ENCODE results near the gene PKD2L2.
"Not testable (repeated sequence)": the region's sequence is repeated elsewhere in the genome, so short reads cannot be mapped to it uniquely, and the experiment has no call there.

PKD2L2 gene

DNA sequence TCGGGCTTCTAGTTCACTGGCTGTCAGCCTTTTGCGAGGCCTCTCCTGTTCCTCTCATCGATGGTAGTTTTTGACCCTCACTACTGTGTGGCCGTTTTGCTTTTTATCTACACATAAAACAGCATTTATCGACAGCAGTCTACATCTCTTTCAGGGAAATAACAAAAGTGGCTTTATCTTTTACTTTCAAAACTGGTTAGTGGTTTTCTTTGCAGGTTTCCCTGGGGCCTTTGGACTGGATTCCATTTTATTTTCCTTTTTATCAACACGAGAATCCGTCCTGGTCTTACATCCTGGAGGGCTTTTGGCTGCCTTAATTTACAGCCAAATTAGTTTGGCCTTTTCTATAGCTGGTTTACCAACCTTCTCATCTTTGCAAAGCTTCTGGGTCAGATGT is 793 bp upstream of the PKD2L2 start:
- no peak for DNase-seq (ENCODE audit: low read depth in 2 of 2)

DNA sequence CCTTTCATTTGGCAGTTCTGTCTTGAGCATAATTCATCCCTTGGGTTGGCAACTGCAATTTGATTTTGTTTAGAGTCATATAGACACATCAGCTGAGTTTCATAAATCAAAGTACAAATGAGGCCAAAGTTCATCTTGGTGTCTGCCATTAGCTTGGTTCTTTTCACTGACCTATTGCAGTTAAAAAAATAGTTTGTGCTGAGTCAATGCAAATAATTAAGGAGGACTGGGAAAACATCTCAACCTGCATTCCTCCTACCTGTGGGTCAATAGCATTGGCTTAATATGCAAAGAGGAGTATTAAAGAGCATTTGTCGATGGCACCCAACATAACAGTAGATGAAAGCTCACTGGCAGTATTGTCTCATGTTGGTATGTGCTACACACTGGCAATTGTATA is 1.6 kb downstream of the PKD2L2 start:
- no peak for DNase-seq (ENCODE audit: low read depth in 2 of 2)

DNA sequence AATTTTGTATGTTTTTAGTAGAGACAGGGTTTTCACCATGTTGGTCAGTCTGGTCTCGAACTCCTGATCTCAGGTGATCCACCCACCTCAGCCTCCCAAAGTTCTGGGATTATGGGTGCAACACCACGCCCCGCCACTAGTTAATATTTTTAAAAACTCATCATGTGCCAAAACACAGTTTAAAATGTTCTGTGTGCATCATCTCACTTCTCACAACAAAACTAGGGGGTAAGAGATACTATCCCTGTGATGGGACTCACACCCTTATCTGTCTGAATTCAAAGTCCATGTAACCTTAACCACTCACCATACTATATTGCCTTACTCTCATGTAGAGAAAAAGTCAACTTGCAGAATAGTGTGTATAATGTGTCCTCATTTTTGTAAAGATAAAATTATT is 2.6 kb downstream of the PKD2L2 start:
- DNase-seq (ENCODE audit: low read depth in 2 of 2) = no peak

DNA sequence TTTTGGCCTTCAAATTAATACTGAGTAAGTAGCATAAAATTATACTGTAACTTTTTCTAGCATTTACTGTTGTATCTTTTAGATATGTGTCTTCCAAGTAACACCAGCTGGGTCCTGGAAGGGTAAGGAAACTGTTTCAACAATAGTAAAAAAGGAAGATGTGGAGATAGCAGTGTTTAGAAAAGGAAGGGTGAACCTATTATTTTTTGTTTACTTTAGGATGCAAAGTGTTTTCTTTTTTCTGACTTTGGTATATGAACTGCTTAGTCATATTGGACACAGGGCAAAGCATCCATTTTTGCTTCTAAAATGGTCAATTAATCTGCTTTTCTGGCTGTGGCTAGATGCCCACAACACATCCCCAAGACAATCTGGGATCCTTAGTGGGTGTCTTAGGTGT is 5.3 kb downstream of the PKD2L2 start:
- no peak for DNase-seq (ENCODE audit: low read depth in 2 of 2)

DNA sequence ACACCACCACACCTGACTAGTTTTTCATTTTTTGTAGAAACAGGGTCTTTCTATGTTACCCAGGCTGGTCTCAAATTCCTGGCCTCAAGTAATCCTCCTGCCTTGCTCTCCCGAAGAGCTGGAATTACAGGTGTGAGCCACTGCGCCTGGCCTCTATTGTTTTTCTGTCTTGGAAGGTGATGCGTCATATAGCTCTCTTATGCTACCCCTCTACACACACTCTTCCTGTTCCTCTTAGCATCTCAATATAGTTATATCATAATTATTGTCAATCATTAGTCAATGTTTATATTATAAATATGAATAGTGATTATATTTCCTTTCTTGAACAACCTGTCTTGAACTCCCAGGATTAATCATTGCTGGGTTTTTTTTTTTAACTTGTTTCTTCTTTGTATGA is 7.3 kb downstream of the PKD2L2 start:
- DNase-seq (ENCODE audit: low read depth in 2 of 2) = no peak

DNA sequence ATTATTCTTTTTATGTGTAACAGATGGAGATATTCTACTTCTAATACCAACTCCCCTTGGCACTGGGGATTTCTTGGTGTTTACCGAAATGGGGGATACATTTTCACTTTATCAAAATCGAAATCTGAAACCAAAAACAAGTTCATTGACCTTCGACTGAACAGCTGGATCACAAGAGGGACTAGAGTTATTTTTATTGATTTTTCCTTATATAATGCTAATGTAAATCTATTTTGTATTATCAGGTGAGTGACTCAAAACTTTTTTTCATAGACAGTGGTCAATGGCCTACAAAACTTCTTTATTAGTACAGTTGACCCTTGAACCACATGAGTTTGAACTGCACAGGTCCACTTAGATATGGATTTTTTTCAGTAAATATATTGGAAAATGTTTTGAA is 10.2 kb downstream of the PKD2L2 start:
- DNase-seq (ENCODE audit: low read depth in 2 of 2) = no peak

DNA sequence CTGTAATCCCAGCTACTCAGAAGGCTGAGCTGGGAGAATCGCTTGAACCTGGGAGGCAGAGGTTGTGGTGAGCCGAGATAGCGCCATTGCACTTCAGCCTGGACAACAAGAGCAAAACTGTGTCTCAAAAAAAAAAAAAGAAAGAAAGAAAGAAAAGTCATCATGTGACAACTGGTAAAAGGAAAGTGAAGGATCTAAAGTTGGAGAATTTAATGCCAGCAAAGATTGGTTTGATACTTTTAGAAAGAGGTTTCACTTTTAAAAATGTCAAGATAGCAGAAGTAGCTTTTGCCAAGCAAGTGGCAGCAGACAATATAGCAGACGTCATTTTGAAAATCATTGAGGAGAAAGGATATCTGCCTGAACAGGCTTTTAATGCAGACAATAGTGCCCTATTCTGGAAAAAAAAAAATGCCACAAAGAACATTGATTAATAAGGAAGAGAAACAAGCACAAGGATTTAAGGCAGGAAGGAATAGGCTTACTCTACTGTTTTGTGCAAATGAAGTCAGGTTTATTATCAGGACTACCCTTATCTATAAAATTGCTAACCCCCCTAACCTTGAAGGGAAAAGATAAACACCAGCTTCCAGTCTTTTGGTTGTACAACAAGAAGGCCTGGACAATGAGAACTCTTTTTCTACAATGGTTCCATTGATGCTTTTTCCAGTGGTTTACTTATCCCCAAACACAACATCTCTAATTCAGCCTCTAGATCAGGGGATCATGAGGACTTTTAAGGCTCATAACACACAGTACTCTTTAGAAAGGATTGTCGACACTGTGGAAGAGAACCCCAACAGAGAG is 12.0 kb downstream of the PKD2L2 start:
- DNase-seq (ENCODE audit: low read depth in 2 of 2) = no peak

DNA sequence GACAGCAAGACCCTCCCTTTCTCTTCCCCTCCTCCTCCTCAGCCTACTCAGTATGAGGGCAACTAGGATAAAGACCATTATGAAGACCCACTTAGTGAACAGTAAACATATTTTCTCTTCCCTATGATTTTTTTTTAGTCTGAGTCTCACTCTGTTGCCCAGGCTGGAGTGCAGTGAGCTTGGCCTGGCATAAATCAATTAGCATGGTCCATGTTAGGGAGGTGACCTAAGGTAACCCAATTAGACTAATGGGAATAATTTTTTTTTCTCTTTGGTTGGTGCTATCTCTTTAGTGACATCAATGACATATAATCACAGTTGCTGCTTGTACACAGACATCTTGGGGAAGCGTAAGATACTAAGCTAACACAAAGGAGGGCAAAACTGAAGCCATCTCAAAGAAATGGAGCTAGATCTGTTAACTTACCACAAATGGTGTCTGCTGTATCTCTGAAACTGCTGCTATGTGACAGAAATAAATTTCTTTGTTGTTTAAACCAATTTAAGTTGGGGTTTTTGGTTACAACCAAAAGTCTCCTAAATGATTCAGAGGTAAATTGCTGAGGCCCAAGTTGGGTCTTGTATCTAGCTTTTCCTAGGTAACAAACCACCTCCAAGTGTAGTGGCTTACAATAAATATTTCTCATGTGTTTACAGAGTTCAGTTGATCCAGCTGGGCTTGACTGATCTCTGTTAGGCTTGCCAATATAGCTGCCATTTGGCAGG is 13.3 kb downstream of the PKD2L2 start:
- DNase-seq (ENCODE audit: low read depth in 2 of 2) = no peak

DNA sequence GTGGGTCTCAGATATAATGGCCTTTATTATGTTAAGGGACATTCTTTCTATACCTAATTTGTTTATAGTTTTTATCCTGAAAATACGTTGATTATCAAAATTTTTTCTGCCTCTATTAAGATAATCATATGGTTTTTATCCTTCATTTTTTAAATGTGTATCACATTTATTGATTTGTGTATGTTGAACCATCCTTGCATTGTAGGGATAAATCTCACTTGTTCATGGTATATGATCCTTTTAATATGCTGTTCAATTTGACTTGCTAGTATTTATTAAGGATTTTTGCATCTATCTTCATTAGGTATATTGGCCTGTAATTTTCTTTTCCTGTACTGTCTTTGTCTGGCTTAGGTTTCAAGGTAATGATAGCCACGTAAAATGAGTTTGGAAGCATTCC is 25.5 kb downstream of the PKD2L2 start:
- no peak for DNase-seq (ENCODE audit: low read depth in 2 of 2)

DNA sequence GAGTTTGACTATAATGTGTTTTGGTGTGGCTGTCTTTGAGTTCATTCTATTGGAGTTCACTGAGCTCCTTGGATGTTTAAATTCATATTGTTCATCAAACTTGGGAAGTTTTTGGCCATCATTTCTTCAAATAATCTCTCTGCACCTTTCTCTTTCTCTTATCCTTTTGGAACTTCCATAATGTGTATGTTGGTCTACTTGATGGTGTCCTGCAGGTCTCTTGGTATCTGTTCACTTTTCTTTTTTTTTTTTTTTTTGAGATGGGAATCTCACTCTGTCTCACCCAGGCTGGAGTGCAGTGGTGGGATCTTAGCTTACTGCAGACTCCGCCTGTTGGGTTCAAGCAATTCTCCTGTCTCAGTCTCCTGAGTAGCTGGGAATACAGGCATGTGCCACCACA is 27.7 kb downstream of the PKD2L2 start:
- no peak for DNase-seq (ENCODE audit: low read depth in 2 of 2)

DNA sequence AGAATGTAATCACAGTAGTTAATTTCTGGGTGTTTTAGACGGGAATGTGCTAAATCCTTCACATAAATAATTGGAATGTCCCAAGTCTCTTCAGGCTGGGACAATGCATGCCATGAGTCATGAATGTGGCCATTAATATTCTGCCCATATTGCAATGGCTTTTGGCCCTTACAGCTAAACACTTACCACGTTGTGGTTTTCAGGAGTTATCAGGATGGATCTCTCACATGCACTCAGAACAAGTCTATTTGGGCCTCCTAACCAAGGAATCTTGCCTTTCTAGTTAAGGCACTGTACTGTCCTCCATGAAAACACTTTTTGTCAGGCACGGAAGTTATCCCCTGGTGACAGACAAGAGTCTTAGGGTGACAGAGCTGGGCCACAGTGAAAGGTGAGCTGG is 32.7 kb downstream of the PKD2L2 start:
- DNase-seq (ENCODE audit: low read depth in 2 of 2) = no peak

DNA sequence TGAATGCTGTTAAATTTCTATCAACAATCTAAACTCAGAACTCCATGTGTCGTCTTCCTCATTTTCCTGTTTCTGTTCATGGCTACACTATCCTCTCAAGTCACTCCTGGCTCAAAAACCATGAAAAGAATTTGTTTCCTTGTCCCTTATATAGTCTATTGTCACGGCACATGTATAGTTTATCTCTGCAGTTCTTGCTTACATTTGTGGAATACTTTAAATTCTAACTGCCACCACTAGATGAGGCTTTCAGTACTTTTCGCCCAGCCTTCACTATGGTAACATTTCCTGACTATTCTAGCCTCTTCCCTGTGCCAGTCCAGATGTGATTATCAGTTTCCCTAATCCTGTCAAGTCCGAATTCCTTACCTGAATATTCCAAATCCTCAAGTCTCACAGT is 34.6 kb downstream of the PKD2L2 start:
- DNase-seq (ENCODE audit: low read depth in 2 of 2) = no peak

DNA sequence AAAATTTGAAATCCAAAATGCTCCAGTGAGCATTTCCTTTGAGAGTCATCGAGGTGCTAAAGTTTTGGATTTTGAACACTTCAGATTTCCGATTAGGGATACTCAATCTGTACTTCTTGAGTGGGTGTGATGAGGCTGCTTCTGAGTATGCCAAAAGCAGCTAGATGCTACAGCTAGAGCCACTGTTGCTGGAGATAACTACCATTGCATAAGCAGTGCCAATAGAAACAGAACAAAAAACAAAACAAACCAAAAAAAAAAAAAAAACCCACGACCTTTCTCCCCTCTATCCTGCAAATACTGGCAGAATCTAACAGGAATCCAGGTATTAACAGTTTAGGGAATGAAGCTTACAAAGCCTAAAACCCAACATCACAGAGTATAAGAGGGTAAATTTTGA is 43.5 kb downstream of the PKD2L2 start:
- DNase-seq (ENCODE audit: low read depth in 2 of 2) = no peak

DNA sequence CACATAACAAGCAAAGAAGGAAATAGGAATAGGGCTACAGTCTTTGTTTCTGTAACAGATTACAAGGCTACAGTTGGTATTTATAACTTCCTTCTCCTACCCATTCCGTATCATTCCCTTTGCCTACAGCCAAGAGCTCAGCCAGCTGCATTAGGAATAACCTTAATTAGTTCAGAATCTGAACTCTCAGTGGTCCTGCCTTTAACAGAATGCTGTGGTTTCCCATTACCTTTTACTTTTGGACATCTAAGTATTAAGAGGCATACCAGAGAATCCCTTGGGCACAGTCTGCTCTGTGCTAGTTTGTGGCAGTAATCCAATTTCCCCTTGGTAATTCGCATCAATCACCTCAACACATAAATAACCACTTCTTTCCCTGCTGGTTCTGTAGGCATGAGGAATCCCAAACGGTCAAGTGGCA is 44.2 kb downstream of the PKD2L2 start:
- no peak for DNase-seq (ENCODE audit: low read depth in 2 of 2)

DNA sequence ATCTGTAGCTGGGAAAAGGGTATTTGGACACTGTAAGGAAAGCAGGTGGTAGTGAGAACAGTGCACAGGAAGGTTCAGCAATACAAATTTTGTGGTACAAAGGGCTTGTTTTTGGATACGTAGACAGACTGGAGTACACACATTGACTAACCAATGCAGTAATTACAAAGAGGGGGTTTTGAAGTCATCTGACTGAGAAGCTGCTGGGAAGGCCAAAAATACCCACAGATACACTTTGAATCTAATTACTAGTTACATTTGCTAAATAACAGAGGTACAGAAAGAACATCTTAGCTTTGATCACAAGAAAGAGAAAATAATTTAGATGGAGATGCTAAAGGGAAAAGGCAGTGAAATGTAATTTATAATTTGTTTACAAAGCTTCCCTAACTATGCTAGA is 45.9 kb downstream of the PKD2L2 start:
- DNase-seq (ENCODE audit: low read depth in 2 of 2) = no peak

DNA sequence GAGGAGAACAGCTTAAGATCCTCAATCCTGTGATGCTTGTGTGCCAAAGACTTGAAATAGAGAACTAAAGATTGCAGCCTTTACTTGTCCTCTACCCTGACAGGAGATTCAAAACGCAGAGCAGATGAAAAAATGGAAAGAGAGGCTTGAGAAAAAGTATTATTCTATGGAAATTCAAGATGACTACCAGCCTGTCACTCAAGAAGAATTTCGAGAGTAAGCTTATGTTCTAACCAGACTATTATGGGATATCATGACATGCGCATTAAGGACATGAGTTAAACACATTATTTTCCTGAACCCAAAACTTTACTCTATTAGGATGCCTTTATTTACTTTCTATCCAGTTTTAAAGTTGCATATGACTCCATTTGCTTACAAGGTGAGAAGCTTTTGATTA is 46.4 kb downstream of the PKD2L2 start:
- DNase-seq (ENCODE audit: low read depth in 2 of 2) = no peak

DNA sequence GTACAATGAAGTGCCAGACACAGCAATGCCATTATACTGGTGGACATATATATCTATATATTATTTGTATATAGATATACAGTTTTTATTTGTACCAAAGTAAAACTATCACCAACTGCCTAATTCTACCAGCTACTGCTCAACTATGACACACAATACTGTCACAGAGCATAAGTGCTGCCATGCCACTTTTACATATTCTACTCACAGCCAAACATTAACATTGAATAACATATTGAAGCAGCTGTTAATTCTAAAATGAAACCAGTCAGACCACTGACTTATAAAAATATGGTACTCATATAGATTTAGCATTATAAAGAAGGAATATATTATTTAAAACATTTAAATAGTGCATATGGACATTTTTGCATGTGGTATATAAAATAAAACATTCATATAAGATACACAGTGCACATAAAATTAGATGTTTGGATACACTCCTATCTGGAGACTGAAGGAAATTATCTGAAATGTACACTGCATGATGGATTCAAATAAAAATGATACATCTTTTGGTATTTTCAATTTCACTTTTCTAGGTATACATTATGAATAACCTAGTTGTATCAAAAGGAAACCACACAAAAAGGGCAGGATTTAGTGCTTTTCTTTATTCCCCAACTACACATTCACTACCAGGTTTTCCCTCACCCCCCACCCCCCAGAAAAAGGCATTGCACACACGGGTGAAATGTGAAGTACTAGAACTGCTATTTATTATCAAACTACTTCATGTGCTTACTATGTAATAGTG is 48.9 kb downstream of the PKD2L2 start:
- DNase-seq (ENCODE audit: low read depth in 2 of 2) = no peak

DNA sequence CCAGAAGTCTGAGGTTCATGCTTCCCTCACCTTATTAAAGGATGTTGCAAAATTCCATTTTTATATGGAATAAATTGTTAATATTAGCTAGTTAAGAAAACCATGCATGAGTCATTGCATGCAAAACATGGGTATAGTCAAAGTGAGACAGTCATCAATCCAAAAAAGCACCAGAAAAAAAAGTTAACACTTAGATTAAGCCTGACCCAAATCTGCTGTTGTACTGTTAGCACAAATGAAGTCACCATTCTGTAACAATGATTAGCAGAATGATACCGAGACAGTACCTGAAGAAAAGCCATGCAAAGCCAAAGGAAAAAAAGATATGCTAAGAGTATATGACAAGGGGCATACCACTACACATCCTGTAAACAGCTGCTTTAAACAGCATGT is 49.5 kb downstream of the PKD2L2 start:
- DNase-seq (ENCODE audit: low read depth in 2 of 2) = no peak

DNA sequence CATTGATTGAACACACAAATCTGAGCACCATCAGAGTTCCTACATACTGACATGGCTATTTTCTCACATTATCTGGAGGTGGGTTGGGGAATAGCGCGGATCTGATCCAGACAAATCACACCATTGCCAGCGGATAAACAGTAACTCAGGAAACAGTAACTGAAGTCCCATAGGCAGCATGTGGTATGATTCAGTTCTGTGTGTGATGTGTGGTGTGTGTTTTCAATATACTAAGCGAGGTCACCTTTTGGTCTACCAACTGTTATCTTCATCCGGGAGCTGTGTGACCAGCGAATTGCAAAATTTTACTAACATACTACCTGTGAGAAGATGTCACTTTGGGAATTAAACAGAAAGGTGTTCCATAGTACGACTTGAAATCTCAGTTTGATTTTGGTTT is 50.1 kb downstream of the PKD2L2 start:
- no peak for DNase-seq (ENCODE audit: low read depth in 2 of 2)

DNA sequence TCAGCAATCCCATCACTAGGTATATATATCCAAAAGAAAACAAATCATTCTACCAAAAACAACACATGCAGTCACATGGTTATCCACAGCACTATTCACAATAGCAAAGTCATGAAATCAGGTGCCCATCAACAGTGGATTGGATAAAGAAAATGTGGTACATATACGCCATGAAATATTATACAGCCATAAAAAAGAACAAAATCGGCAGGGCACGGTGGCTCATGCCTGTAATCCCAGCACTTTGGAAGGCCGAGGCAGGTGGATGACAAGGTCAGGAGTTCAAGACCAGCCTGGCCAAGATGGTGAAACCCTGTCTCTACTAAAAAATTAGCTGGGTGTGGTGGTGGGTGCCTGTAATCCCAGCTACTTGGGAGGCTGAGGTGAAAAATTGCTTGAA is 55.0 kb downstream of the PKD2L2 start:
- DNase-seq (ENCODE audit: low read depth in 2 of 2) = not testable (repeated sequence)

DNA sequence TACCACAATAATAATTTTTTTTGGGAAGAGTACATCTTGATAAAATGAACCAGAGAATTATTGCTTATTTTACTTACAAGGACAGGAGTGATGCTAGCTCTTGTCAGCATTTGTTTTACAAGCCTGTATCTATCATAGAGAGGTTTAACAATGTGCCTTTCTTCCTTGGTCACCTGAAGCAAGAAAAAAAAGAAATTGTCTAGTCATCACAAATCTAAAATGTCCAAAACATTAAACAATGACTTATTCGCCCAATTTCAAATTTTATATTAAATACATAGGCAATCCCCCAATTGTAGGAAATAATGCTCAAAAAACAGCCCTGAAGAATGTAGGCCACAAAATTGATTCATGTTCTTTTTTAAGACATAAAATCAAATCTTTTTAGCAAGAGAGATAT is 56.6 kb downstream of the PKD2L2 start:
- no peak for DNase-seq (ENCODE audit: low read depth in 2 of 2)

DNA sequence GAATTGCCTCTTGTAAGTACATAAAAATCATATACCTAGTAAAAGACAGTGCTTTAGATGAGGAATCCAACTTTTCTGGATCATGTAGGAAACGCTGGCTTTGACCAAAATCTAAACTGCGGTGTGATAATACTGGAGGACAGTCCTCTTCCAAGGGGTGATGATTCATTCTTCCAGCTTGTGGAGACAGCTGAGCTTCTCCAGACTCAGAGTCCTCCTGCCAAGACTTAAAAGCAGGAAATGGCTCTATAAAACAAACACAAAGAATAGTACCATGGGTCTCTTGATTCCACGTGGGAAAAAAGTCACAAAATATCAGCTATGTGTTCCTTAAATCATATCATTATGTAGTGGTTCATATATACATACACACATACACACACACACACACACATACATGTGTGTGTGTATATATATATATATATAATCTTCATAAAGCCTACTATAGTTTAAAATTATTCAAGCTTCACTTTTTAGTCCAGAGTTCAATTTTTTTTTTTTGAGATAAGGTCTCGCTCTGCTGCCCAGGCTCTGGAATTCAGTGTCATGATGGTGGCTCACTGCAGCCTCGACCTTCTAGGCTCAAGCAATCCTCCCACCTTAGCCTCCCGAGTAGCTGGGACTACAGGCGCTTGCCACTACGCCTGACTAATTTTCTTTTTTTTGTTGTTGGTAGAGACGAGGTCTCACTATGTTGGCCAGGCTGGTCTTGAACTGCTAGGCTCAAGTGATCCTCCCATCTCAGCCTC is 65.0 kb downstream of the PKD2L2 start:
- DNase-seq (ENCODE audit: low read depth in 2 of 2) = no peak
